GM21723 (cell line): Measurements from ENCODE around the gene SMO.

Source experiments
- ATAC-seq: cut with Tn5 transposase; IDR thresholded peaks from one replicate; pipeline ENCODE4 v1.9.1; 2021; ENCODE audit warnings: mild to moderate bottlenecking, moderate library complexity; ENCODE audit not compliant: unreplicated experiment

SMO gene

DNA sequence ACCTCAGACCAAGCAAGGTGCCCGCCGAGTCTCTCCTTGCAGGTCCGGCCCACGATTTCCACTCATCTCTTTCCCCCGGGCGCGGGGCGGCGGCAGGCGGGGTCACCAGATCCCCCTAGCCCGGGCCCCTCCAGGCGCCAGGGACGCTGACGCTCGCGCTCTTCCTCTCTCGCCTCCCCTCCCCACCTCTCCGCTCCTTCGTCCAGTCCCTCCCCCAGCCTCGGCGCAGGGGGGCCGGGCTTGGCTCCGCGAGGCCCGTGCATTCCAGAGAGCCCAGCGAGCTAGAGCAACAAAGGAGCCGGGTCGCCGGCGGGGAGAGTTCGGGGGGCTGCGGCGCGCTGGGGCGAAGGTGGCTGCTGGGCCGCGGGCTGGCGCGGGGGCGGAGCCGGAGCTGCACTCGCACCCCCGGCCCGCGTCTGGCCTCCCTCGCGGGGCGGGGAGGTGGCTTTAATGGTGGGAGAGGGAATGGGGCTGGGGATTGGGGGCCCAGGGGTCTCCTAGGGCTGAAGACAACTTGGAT lies at the start of gene SMO:
TSS of gene SMO (plus strand) at position 262 of the 520 bp plus-strand sequence. CDS start 519 bp downstream, outside the sequence.
- ATAC-seq = no peak

DNA sequence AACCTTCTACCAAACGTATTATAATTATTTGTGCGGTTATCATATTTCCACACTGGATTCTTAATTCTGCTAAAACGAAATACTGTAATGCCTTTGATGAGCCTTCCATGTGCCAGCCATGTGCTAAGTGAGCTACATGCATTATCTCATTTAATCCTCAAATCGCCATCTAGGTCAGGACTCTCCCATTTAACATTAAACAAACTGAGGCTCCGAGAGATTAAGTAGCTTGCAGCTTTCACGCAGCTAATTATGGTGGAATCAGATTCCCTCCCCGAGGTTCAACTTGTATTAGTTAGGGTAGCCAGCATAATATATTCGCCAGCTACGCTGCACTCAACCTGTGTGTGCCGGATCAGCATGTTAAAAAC lies 44.7 kb upstream of the SMO start:
- ATAC-seq = no peak

DNA sequence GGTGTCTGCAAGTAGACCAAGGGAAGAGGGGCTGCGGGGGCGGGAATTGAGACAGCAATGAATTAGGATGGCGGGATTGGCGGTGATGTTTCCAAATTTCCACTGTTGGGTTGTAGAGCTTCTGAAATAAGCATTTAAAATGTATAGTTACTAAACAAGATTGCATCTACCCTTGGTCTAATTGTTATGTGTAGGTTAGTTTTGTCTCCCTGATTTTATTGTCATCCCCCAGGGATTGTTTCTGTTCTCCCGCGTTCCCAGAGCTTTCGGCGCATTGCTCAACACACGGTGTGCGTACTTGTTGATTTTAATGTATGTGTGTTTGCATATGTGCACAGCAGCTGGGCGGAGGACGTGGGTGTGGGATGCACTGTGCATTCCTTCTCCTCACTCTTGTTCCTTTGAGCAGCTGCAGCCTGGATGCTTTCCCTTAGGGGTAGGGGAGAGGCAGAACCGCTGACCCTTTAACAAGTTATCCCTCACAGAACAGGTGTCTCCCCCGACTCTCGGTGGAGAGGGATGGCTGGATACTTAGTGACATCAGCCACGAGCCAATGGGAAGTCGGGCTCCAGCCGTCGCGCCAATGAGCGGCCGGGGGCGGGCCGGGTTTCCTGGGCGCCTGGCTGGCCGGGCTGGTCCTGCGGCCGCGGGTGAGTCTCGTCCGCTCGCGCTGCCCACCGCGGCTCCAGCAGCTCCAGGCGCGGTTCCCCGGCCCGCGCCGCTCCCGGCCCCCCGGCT lies 44.2 kb upstream of the SMO start, which contains the start of gene TSPAN33:
TSS of gene TSPAN33 (plus strand) at position 613 of the 739 bp plus-strand sequence. CDS start 274 bp downstream, outside the sequence.
- peak; percentile 73 for ATAC-seq

DNA sequence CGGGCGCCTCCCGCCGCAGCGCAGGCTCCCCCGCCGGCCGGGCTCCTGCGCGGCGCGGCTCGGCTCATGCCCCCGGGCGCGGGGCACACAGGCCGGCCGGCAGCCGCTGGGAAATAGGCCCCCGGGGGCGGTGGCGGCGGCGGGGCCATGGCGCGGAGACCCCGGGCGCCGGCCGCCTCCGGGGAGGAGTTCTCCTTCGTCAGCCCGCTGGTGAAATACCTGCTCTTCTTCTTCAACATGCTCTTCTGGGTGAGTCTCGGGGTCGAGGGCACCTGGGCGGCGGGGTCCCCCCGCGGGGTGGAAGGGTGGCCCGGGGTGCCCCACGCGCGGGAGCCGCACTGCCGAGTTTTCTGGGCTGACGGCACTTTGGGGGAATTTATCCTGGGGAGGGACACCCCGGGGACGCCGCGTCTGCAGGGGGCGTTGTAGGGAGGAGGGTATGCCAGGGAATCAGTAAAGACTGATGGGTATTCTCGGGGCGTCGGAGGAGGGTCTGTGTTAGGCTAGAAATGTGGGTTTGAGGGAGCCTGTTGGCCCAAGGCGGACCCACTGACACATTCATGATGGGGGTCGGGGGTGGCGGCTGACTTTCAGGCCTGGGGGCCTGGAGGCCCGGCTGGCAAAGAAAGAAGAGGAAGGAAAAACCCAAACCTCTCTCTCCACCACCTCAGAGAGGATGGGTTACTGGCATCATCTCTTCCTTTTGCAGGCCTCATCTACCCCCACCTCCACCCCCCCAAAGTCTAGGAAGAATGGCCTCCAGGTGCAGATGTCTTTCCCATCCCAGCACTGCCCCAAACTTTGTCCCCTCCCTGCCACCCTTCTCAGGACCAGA lies 43.4 kb upstream of the SMO start:
- peak; percentile 4 for ATAC-seq

GRCh38 chr7:129146237-129146979 lies 42.0 kb upstream of the SMO start:
- ATAC-seq = peak; percentile 62

DNA sequence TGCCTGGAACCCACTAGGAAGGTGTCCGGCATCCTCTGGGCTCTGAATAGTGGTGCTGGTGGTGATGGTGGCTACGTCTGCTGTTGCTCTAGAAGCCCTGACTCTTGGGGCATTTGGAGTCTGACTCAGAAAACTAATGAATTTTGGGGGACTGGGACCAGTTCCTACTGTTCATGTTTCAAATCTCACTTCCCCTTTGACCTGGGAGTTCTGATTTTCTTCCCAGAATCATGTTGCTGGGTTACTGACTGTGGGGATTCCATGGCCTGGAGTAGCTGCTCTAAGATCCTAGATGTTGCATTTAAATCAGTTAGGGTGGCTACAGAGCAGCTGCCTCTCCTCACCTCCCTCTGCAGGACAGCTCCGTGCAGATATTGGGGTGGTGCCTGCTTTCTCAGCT lies 40.7 kb upstream of the SMO start:
- no peak for ATAC-seq

DNA sequence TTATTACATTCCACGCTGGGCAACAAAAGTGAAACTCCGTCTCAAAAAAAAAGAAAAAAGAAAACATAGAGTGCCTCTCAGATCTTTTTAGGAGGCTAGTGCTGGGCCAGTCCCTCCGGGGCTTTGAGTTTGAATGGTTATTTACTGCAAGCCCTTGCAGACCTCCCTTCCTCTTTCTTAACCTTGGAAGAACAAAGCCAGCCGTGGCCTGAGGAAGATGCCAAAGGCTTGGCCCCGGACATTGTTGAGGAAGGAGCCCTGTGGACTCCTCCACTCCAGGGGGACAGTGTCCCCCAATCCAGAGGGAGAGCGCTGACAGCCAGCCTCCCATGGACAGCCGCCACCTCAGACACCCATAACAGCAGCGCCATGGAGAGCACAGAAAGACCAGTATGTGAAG lies 38.9 kb upstream of the SMO start:
- no peak for ATAC-seq

- no peak for ATAC-seq
Measured at GRCh38 chr7:129150199-129150996, 38.0 kb upstream of the SMO start.

GRCh38 chr7:129157651-129158050 lies 30.8 kb upstream of the SMO start:
- no peak for ATAC-seq

DNA sequence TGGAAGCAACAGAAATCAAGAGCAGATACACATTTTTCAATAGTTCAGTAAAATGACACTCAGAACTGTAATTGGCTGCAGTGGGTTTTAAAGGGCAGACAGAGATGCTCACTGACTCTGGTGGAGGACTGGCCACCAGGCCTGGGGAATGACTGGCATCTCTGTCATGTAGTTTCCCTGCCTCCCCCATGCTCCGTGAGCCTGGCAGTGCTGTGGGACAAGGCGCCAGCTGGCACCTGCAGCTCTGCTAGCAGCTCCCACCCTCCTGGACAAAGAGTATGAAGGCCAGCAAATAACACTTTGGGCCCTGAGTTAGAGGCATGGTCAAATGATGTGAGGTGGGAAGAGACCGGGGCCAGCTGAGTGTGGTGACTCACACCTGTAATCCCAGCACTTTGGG lies 28.9 kb upstream of the SMO start:
- no peak for ATAC-seq

DNA sequence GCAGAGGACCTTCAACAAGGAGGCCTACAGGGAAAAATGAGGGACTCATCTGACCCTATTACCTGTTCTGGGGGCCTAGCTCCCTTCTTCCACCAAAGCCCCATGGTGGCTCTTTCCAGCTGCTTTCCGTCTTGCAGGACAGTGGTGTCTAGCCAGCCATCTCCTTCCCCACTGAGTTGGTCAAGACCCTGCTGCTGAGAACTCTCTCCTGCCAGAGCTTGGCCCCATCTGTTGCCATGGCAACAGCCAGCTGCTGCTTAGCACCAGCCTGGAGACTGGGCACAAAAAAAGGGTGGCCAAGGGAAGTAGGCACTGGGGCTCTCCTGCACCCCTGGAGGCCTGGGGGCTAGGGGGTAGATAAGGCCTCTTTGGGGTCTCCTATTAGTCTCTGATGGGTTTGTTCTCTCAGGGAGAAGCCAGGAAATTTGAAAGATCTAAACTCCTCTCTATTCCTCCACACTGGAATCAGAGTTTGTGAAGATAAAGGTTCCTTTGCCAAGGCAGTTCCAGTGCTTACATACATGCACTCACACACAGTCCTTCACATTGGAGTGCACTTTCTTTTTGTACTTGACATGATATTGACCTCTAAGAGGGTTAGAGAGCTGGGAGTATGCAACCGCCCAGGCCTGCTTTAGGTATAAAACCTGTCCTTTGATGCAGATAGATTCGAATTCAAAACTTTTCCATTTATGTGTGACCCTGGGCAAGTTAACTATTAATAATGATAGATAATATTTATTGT lies 28.1 kb upstream of the SMO start:
- ATAC-seq = no peak

- no peak for ATAC-seq
Measured at GRCh38 chr7:129161524-129162225, 26.8 kb upstream of the SMO start.

- ATAC-seq = no peak
Measured at GRCh38 chr7:129162732-129163131, 25.7 kb upstream of the SMO start.

GRCh38 chr7:129163875-129164544 lies 24.4 kb upstream of the SMO start:
- no peak for ATAC-seq

- ATAC-seq = peak; percentile 51
Measured at GRCh38 chr7:129166745-129167144, 21.7 kb upstream of the SMO start.

- no peak for ATAC-seq
Measured at GRCh38 chr7:129167817-129168216, 20.6 kb upstream of the SMO start.

GRCh38 chr7:129168231-129169021 lies 20.0 kb upstream of the SMO start:
- no peak for ATAC-seq
